IMR-90 (cell line): ENCODE data around the gene GON7. TPM values are rescaled to one million over a fixed set of nuclear protein-coding genes. Genes with fewer than 3 reads are reported as not detected.

Source experiments
- ATAC-seq: fragments of 200-7000 bp; cut with Tn5 transposase; 2 replicates; pipeline ENCODE4 v1.9.1; 2020; ENCODE audit warnings: low read depth, mild to moderate bottlenecking, moderate library complexity
- BruUV-seq: library from RNA; stranded (reverse); fragments of 400-500 nt; replicated peaks from 2 replicates; lab custom pipeline; 2021; lab: Mats Ljungman, UMichigan
- CTCF ChIA-PET: fragments of 300-600 bp; formaldehyde crosslinking; extraction: SDS; loops from one replicate; lab custom pipeline; 2021; ENCODE audit warnings: antibody characterized with exemption; lab: Yijun Ruan, JAX
- POLR2A ChIA-PET: fragments of 300-600 bp; sonication (Branson Sonifier 250); formaldehyde crosslinking; loops from one replicate; lab custom pipeline; 2022; ENCODE audit warnings: antibody characterized with exemption; ENCODE audit not compliant: unreplicated experiment; lab: Charles Lee
- DNase-seq: peaks from one replicate; pipeline ENCODE4 v3.0.0; 2013
- H2AFZ ChIP-seq: replicated peaks from 2 replicates; pipeline ENCODE3; 2013; ENCODE audit warnings: low read length, mild to moderate bottlenecking; ENCODE audit not compliant: poor library complexity
- H2AK5ac ChIP-seq: 2 replicates; pipeline ENCODE4 v1.6.1; 2013; ENCODE audit warnings: low read depth, low read length, inconsistent platforms
- H2AK9ac ChIP-seq: replicated peaks from 2 replicates; pipeline ENCODE3; 2013; ENCODE audit warnings: mild to moderate bottlenecking, low read depth, low read length, moderate library complexity; ENCODE audit not compliant: poor library complexity
- H2BK120ac ChIP-seq: 2 replicates; pipeline ENCODE4 v1.6.1; 2013; ENCODE audit warnings: low read depth, low read length, inconsistent platforms
- H2BK15ac ChIP-seq: 3 replicates; pipeline ENCODE4 v1.6.1; 2013; ENCODE audit warnings: low read depth, low read length, inconsistent platforms
- H2BK20ac ChIP-seq: 2 replicates; pipeline ENCODE4 v1.6.1; 2013; ENCODE audit warnings: low read depth, mild to moderate bottlenecking, inconsistent platforms, low read length, moderate library complexity
- H2BK5ac ChIP-seq: 2 replicates; pipeline ENCODE4 v1.6.1; 2013; ENCODE audit warnings: mild to moderate bottlenecking, low read depth, low read length, inconsistent platforms; ENCODE audit not compliant: poor library complexity, severe bottlenecking
- H3K14ac ChIP-seq: replicated peaks from 2 replicates; pipeline ENCODE4 v1.6.1; 2013; ENCODE audit warnings: low read depth, low read length, inconsistent platforms
- H3K18ac ChIP-seq: 2 replicates; pipeline ENCODE4 v1.6.1; 2013; ENCODE audit warnings: low read depth, low read length, control low read depth
- H3K23ac ChIP-seq: 2 replicates; pipeline ENCODE4 v1.6.1; 2013; ENCODE audit warnings: low read depth, low read length, inconsistent platforms
- H3K27ac ChIP-seq: 2 replicates; pipeline ENCODE4 v1.5.1; 2013; ENCODE audit warnings: mild to moderate bottlenecking, control low read depth, low read length; ENCODE audit not compliant: insufficient read depth
- H3K27me3 ChIP-seq: 2 replicates; pipeline ENCODE4 v1.6.1; 2013; ENCODE audit warnings: low read length; ENCODE audit not compliant: control insufficient read depth, insufficient read depth
- H3K36me3 ChIP-seq: 2 replicates; pipeline ENCODE4 v1.6.1; 2013; ENCODE audit warnings: low read length, mixed read lengths; ENCODE audit not compliant: control insufficient read depth, insufficient read depth
- H3K4ac ChIP-seq: 2 replicates; pipeline ENCODE4 v1.6.1; 2013; ENCODE audit warnings: low read depth, low read length, inconsistent platforms
- H3K4me1 ChIP-seq: 2 replicates; pipeline ENCODE4 v1.6.1; 2013; ENCODE audit warnings: low read length, mixed read lengths; ENCODE audit not compliant: control insufficient read depth, insufficient read depth
- H3K4me2 ChIP-seq: 2 replicates; pipeline ENCODE4 v1.6.1; 2013; ENCODE audit warnings: low read depth, mild to moderate bottlenecking, control low read depth, low read length, moderate library complexity
- H3K4me3 ChIP-seq: 2 replicates; pipeline ENCODE4 v1.5.1; 2013; ENCODE audit warnings: low read depth, mild to moderate bottlenecking, control low read depth, low read length, moderate library complexity; ENCODE audit not compliant: insufficient read depth
- H3K56ac ChIP-seq: 2 replicates; pipeline ENCODE4 v1.6.1; 2013; ENCODE audit warnings: low read length, inconsistent platforms; ENCODE audit not compliant: insufficient read depth; ENCODE audit errors: extremely low read depth
- H3K79me1 ChIP-seq, 2 experiments: 2 replicates each; pipeline ENCODE4 v1.6.1; 2013; ENCODE audit warnings: low read length in 2 of 2, inconsistent platforms in 1 of 2, low read depth in 1 of 2
- H3K9ac ChIP-seq: 2 replicates; pipeline ENCODE4 v1.6.1; 2013; ENCODE audit warnings: low read depth, low read length, control low read depth
- H3K9me1 ChIP-seq: 2 replicates; pipeline ENCODE4 v1.6.1; 2013; ENCODE audit warnings: low read length, inconsistent platforms; ENCODE audit not compliant: insufficient read depth
- H3K9me3 ChIP-seq: 2 replicates; pipeline ENCODE4 v1.6.1; 2013; ENCODE audit warnings: low read length; ENCODE audit not compliant: control insufficient read depth, insufficient read depth
- H4K20me1 ChIP-seq: 2 replicates; pipeline ENCODE4 v1.6.1; 2013; ENCODE audit warnings: low read length, inconsistent platforms; ENCODE audit not compliant: insufficient read depth
- H4K5ac ChIP-seq: 2 replicates; pipeline ENCODE4 v1.6.1; 2013; ENCODE audit warnings: mild to moderate bottlenecking, low read depth, low read length, control low read depth
- H4K8ac ChIP-seq, 2 experiments: 2 replicates each; pipeline ENCODE4 v1.6.1; 2013; ENCODE audit warnings: low read depth in 2 of 2, low read length in 2 of 2, control low read depth in 1 of 2, inconsistent platforms in 1 of 2
- H4K91ac ChIP-seq: 2 replicates; pipeline ENCODE4 v1.6.1; 2013; ENCODE audit warnings: low read depth, low read length, inconsistent platforms; ENCODE audit not compliant: insufficient read depth
- BHLHE40 ChIP-seq: fragments of 150-350 bp; IDR thresholded peaks from 2 replicates; pipeline ENCODE4 v1.6.1; 2016; ENCODE audit warnings: mild to moderate bottlenecking, low read depth, low read length
- CEBPB ChIP-seq: IDR thresholded peaks from 2 replicates; pipeline ENCODE4 v1.6.1; 2012; ENCODE audit warnings: low read depth, low read length, improper control_type of control experiment
- ELK1 ChIP-seq: fragments of 150-350 bp; IDR thresholded peaks from 2 replicates; pipeline ENCODE4 v1.6.1; 2016; ENCODE audit warnings: low read depth, mild to moderate bottlenecking, low read length, moderate library complexity, borderline replicate concordance
- FOS ChIP-seq: fragments of 150-350 bp; IDR thresholded peaks from 2 replicates; pipeline ENCODE4 v1.6.1; 2016; ENCODE audit warnings: low read depth, low read length
- RAD21 ChIP-seq: IDR thresholded peaks from 2 replicates; pipeline ENCODE4 v1.6.1; 2012; ENCODE audit warnings: low read length, improper control_type of control experiment
- USF2 ChIP-seq: fragments of 150-350 bp; IDR thresholded peaks from 2 replicates; pipeline ENCODE4 v1.6.1; 2017; ENCODE audit warnings: mild to moderate bottlenecking, antibody characterized with exemption, low read length, low read depth
- WGBS, 2 experiments: methylation state at CpG; one replicate each; pipeline versions ENCODE4 v1.1.5 to v1.1.7; 2013; ENCODE audit warnings: missing lambda C conversion rate in 2 of 2; ENCODE audit not compliant: insufficient read length in 1 of 2; ENCODE audit errors: extremely low coverage in 2 of 2; 5-methylcytosine and 5-hydroxymethylcytosine counted together
- dilution Hi-C: fragments of 300-500 bp; cut with HindIII; formaldehyde crosslinking; loops from one replicate; pipeline ENCODE4 v1.14.3; 2018; ENCODE audit warnings: low sequenced_read_pairs; ENCODE audit not compliant: unreplicated experiment
- in situ Hi-C: fragments of 300-500 bp; cut with MboI; formaldehyde crosslinking; loops from 3 replicates; pipeline ENCODE4 v1.14.3; 2019; ENCODE audit warnings: low sequenced_read_pairs, inconsistent platforms, mixed read lengths
- intact Hi-C: fragments of 100-400 bp; cut with micrococcal nuclease; formaldehyde crosslinking; loops from 2 replicates; pipeline ENCODE4 v1.10.0; 2022
- polyA plus RNA-seq, 3 experiments: library from polyadenylated mRNA; depleted of rRNA; stranded (reverse); fragments of >200 nt; gene quantifications; 2 replicates each; pipeline ENCODE4 v1.2.3, GENCODE V29; 2012; ENCODE audit warnings: low replicate concordance in 1 of 3
- total RNA-seq: library from RNA; depleted of rRNA; stranded (reverse); fragments of >200 nt; gene quantifications from 2 replicates; pipeline ENCODE4 v1.2.3, GENCODE V29; 2012

Gene GON7
- total and polyA plus RNA-seq, 2 of the 4 experiments (the other 2 are of a cell fraction), result 4.3 to 7.8 TPM

GRCh38 chr14:93201155-93201704, 5.6 kb downstream of the GON7 start:
- H2BK5ac ChIP-seq, result no peak overlapping the region
- no peak overlapping the region for H2BK120ac ChIP-seq
- no peak overlapping the region for H2AK5ac ChIP-seq
- no peak overlapping the region for H3K4ac ChIP-seq
- H3K4me2 ChIP-seq, result no peak overlapping the region
- dilution Hi-C loops, result no loop called here
- in situ Hi-C loops, result no loop called here
- WGBS, 2 experiments, result no CpG with 5 or more reads among the region's 7 CpGs
- no peaks in the 10 kb centered on the region; the same call in 1 of the 2 replicates for H3K9me1 ChIP-seq
- no peak for TF ChIP-seq BHLHE40
- no peak for TF ChIP-seq FOS
- no peak for TF ChIP-seq CEBPB
- TF ChIP-seq ELK1, result no peak
- TF ChIP-seq USF2, result no peak
- no peak for TF ChIP-seq RAD21
- no peaks in the 10 kb centered on the region for H3K27me3 ChIP-seq
- peaks cover 2% of the 10 kb centered on the region; the same call in 1 of the 2 replicates for H3K4me1 ChIP-seq
- H3K36me3 ChIP-seq, result 0 out of 2 replicates have a peak, but pooled peaks cover 1% of the 10 kb centered on the region
- H3K14ac ChIP-seq, result no peak overlapping the region
- no TSS peak for BruUV-seq
- H4K91ac ChIP-seq, result no peak overlapping the region
- no peak overlapping the region for H3K4me3 ChIP-seq
- no peak overlapping the region for H2AFZ ChIP-seq
- H3K9me3 ChIP-seq, result no peaks in the 10 kb centered on the region
- no peak overlapping the region for H4K5ac ChIP-seq
- ChIA-PET POLR2A (no interaction called here), CTCF (no interaction called here)
- H3K23ac ChIP-seq, result no peak overlapping the region
- H3K9ac ChIP-seq, result no peak overlapping the region
- H4K20me1 ChIP-seq, result no peaks in the 10 kb centered on the region
- no peak for DNase-seq
- no peak for ATAC-seq
- no peak overlapping the region for H3K56ac ChIP-seq
- no peak overlapping the region for H4K8ac ChIP-seq
- no peak overlapping the region for H2BK15ac ChIP-seq
- peaks cover 7 to 22% of the 10 kb centered on the region in 2 experiments for H3K79me1 ChIP-seq
- no peak overlapping the region for H2BK20ac ChIP-seq
- no peak overlapping the region for H3K27ac ChIP-seq
- intact Hi-C loops, result no loop called here
- H3K18ac ChIP-seq, result no peak overlapping the region
- no peak overlapping the region for H2AK9ac ChIP-seq
